Measurements from ENCODE around the gene EPC1.

The EPC1 gene

GRCh38 chr10:32315424-32315823, 31.5 kb downstream of the EPC1 start:
- no peaks in the 10 kb centered on the region for H3K9me3 Mint-ChIP-seq
- no peak overlapping the region for H3K27ac Mint-ChIP-seq
- peaks cover 49% of the 10 kb centered on the region for H3K4me1 Mint-ChIP-seq (ENCODE audit: low read depth)
- no peaks in the 10 kb centered on the region for H3K27me3 Mint-ChIP-seq (ENCODE audit: low read depth)
- no peak for DNase-seq (ENCODE audit: low spot score)
- H3K36me3 Mint-ChIP-seq (ENCODE audit: low read depth) = peaks cover 20% of the 10 kb centered on the region
- no peak overlapping the region for H3K4me3 Mint-ChIP-seq

GRCh38 chr10:32314588-32314987, 32.4 kb downstream of the EPC1 start:
- Mint-ChIP-seq H3K27me3 (ENCODE audit: low read depth) (no peaks in the 10 kb centered on the region), H3K36me3 (ENCODE audit: low read depth) (peaks cover 18% of the 10 kb centered on the region), H3K9me3 (no peaks in the 10 kb centered on the region), H3K27ac (no peak overlapping the region), H3K4me3 (no peak overlapping the region), H3K4me1 (ENCODE audit: low read depth) (peaks cover 47% of the 10 kb centered on the region)
- no peak for DNase-seq (ENCODE audit: low spot score)

- Mint-ChIP-seq H3K36me3 (ENCODE audit: low read depth) (peaks cover 28% of the 10 kb centered on the region), H3K4me1 (ENCODE audit: low read depth) (peaks cover 36% of the 10 kb centered on the region), H3K27ac (no peak overlapping the region)
Observed at GRCh38 chr10:32308027-32308603, 38.8 kb downstream of the EPC1 start.

GRCh38 chr10:32307609-32308008, 39.3 kb downstream of the EPC1 start:
- Mint-ChIP-seq H3K36me3 (ENCODE audit: low read depth) (peaks cover 32% of the 10 kb centered on the region), H3K27ac (no peak overlapping the region), H3K4me3 (no peak overlapping the region), H3K27me3 (ENCODE audit: low read depth) (no peaks in the 10 kb centered on the region), H3K4me1 (ENCODE audit: low read depth) (peaks cover 36% of the 10 kb centered on the region), H3K9me3 (no peaks in the 10 kb centered on the region)
- DNase-seq (ENCODE audit: low spot score) = no peak

More at GRCh38 chr10:32308027-32308603, 38.8 kb downstream of the EPC1 start:
- no peaks in the 10 kb centered on the region for H3K9me3 Mint-ChIP-seq
- DNase-seq (ENCODE audit: low spot score) = no peak
- no peaks in the 10 kb centered on the region for H3K27me3 Mint-ChIP-seq (ENCODE audit: low read depth)
- H3K4me3 Mint-ChIP-seq = no peak overlapping the region

GRCh38 chr10:32299354-32299980, 47.5 kb downstream of the EPC1 start:
- H3K9me3 Mint-ChIP-seq = no peaks in the 10 kb centered on the region
- H3K27ac Mint-ChIP-seq = peak overlapping the region; percentile 74
- H3K4me1 Mint-ChIP-seq (ENCODE audit: low read depth) = peaks cover 30% of the 10 kb centered on the region
- peaks cover 35% of the 10 kb centered on the region for H3K36me3 Mint-ChIP-seq (ENCODE audit: low read depth)
- peak overlapping the region; percentile 61 for H3K4me3 Mint-ChIP-seq
- no peaks in the 10 kb centered on the region for H3K27me3 Mint-ChIP-seq (ENCODE audit: low read depth)
- DNase-seq (ENCODE audit: low spot score) = no peak

GRCh38 chr10:32298075-32298812, 48.7 kb downstream of the EPC1 start:
- Mint-ChIP-seq H3K4me3 (peak overlapping the region; percentile 61), H3K27me3 (ENCODE audit: low read depth) (no peaks in the 10 kb centered on the region), H3K4me1 (ENCODE audit: low read depth) (peaks cover 27% of the 10 kb centered on the region), H3K27ac (peak overlapping the region; percentile 62), H3K36me3 (ENCODE audit: low read depth) (peaks cover 26% of the 10 kb centered on the region), H3K9me3 (no peaks in the 10 kb centered on the region)
- no peak for DNase-seq (ENCODE audit: low spot score)

GRCh38 chr10:32295027-32295426, 51.9 kb downstream of the EPC1 start:
- peaks cover 13% of the 10 kb centered on the region for H3K36me3 Mint-ChIP-seq (ENCODE audit: low read depth)
- peaks cover 24% of the 10 kb centered on the region for H3K4me1 Mint-ChIP-seq (ENCODE audit: low read depth)
- no peaks in the 10 kb centered on the region for H3K9me3 Mint-ChIP-seq
- H3K27me3 Mint-ChIP-seq (ENCODE audit: low read depth) = no peaks in the 10 kb centered on the region
- H3K27ac Mint-ChIP-seq = no peak overlapping the region
- no peak overlapping the region for H3K4me3 Mint-ChIP-seq
- DNase-seq (ENCODE audit: low spot score) = no peak

- Mint-ChIP-seq H3K4me3 (no peak overlapping the region), H3K4me1 (ENCODE audit: low read depth) (peaks cover 14% of the 10 kb centered on the region), H3K9me3 (no peaks in the 10 kb centered on the region), H3K36me3 (ENCODE audit: low read depth) (peaks cover 19% of the 10 kb centered on the region), H3K27ac (no peak overlapping the region), H3K27me3 (ENCODE audit: low read depth) (no peaks in the 10 kb centered on the region)
- no peak for DNase-seq (ENCODE audit: low spot score)
Observed at GRCh38 chr10:32293581-32293980, 53.4 kb downstream of the EPC1 start.

GRCh38 chr10:32279795-32280194, 67.2 kb downstream of the EPC1 start:
- Mint-ChIP-seq H3K4me3 (no peak overlapping the region), H3K27me3 (ENCODE audit: low read depth) (no peaks in the 10 kb centered on the region), H3K36me3 (ENCODE audit: low read depth) (peaks cover 51% of the 10 kb centered on the region), H3K4me1 (ENCODE audit: low read depth) (peaks cover under 1% of the 10 kb centered on the region), H3K9me3 (no peaks in the 10 kb centered on the region), H3K27ac (no peak overlapping the region)
- no peak for DNase-seq (ENCODE audit: low spot score)

- Mint-ChIP-seq H3K4me1 (ENCODE audit: low read depth) (peaks cover 4% of the 10 kb centered on the region), H3K36me3 (ENCODE audit: low read depth) (peaks cover 57% of the 10 kb centered on the region), H3K9me3 (no peaks in the 10 kb centered on the region), H3K27me3 (ENCODE audit: low read depth) (no peaks in the 10 kb centered on the region), H3K27ac (no peak overlapping the region), H3K4me3 (no peak overlapping the region)
- no peak for DNase-seq (ENCODE audit: low spot score)
Observed at GRCh38 chr10:32273336-32273735, 73.6 kb downstream of the EPC1 start.

- no peaks in the 10 kb centered on the region for H3K27me3 Mint-ChIP-seq (ENCODE audit: low read depth)
- peaks cover 4% of the 10 kb centered on the region for H3K4me1 Mint-ChIP-seq (ENCODE audit: low read depth)
- no peaks in the 10 kb centered on the region for H3K9me3 Mint-ChIP-seq
- H3K36me3 Mint-ChIP-seq (ENCODE audit: low read depth) = peaks cover 63% of the 10 kb centered on the region
- H3K27ac Mint-ChIP-seq = no peak overlapping the region
- H3K4me3 Mint-ChIP-seq = no peak overlapping the region
- no peak for DNase-seq (ENCODE audit: low spot score)
Observed at GRCh38 chr10:32271617-32272016, 75.3 kb downstream of the EPC1 start.

GRCh38 chr10:32269343-32270100, 77.4 kb downstream of the EPC1 start:
- Mint-ChIP-seq H3K4me1 (ENCODE audit: low read depth) (peaks cover under 1% of the 10 kb centered on the region), H3K27ac (peak overlapping the region; percentile 37), H3K4me3 (no peak overlapping the region), H3K36me3 (ENCODE audit: low read depth) (peaks cover 57% of the 10 kb centered on the region), H3K9me3 (no peaks in the 10 kb centered on the region), H3K27me3 (ENCODE audit: low read depth) (no peaks in the 10 kb centered on the region)
- no peak for DNase-seq (ENCODE audit: low spot score)

- no peak overlapping the region for H3K4me3 Mint-ChIP-seq
- H3K9me3 Mint-ChIP-seq = no peaks in the 10 kb centered on the region
- H3K27me3 Mint-ChIP-seq (ENCODE audit: low read depth) = no peaks in the 10 kb centered on the region
- no peaks in the 10 kb centered on the region for H3K4me1 Mint-ChIP-seq (ENCODE audit: low read depth)
- DNase-seq (ENCODE audit: low spot score) = no peak
- H3K27ac Mint-ChIP-seq = no peak overlapping the region
- peaks cover 55% of the 10 kb centered on the region for H3K36me3 Mint-ChIP-seq (ENCODE audit: low read depth)
Observed at GRCh38 chr10:32268788-32269187, 78.2 kb downstream of the EPC1 start.

GRCh38 chr10:32266979-32267378, 80.0 kb downstream of the EPC1 start:
- Mint-ChIP-seq H3K27me3 (ENCODE audit: low read depth) (no peaks in the 10 kb centered on the region), H3K9me3 (no peaks in the 10 kb centered on the region), H3K4me1 (ENCODE audit: low read depth) (peaks cover 5% of the 10 kb centered on the region), H3K27ac (no peak overlapping the region), H3K4me3 (no peak overlapping the region), H3K36me3 (ENCODE audit: low read depth) (peaks cover 46% of the 10 kb centered on the region)
- no peak for DNase-seq (ENCODE audit: low spot score)
